CD4-positive, alpha-beta T cell (primary cell): ENCODE data around the gene FNDC1. TPM values are rescaled to one million over a fixed set of nuclear protein-coding genes. Genes with fewer than 3 reads are reported as not detected.

Experiments used
- ATAC-seq: fragments of 200-7000 bp; cut with Tn5 transposase; one replicate; pipeline ENCODE4 v1.10.0; 2022; ENCODE audit warnings: mild to moderate bottlenecking; ENCODE audit not compliant: poor library complexity
- CTCF ChIA-PET: fragments of 350-600 bp; sonication (Branson Sonifier 250); formaldehyde crosslinking; loops from one replicate; lab custom pipeline; 2021; ENCODE audit warnings: antibody characterized with exemption, inconsistent platforms; lab: Charles Lee
- POLR2A ChIA-PET: fragments of 350-600 bp; sonication (Branson Sonifier 250); formaldehyde crosslinking; loops from one replicate; lab custom pipeline; 2021; ENCODE audit warnings: antibody characterized with exemption, inconsistent platforms; lab: Charles Lee
- DNase-seq, 14 experiments: peaks; one replicate each; pipeline ENCODE4 v3.0.0-alpha.2; 2013 to 2020; ENCODE audit warnings: mixed read lengths in 2 of 14
- H3K27ac ChIP-seq, 2 donors: one replicate each; pipeline versions ENCODE4 v1.5.1 to v1.7.0; 2013; ENCODE audit warnings: low read length in 2 of 2, low read depth in 1 of 2, mild to moderate bottlenecking in 1 of 2
- H3K27me3 ChIP-seq, 2 experiments: 1 replicate in 1 of 2; 2 replicates in 1 of 2; pipeline versions ENCODE4 v1.6.1 to v1.7.0; 2013; ENCODE audit warnings: low read length in 2 of 2, control low read depth in 1 of 2, mild to moderate bottlenecking in 1 of 2, moderate library complexity in 1 of 2; ENCODE audit not compliant: insufficient read depth in 2 of 2, control insufficient read depth in 1 of 2
- H3K36me3 ChIP-seq: one replicate; pipeline ENCODE4 v1.6.1; 2013; ENCODE audit warnings: low read length, control low read depth; ENCODE audit not compliant: insufficient read depth
- H3K4me1 ChIP-seq: one replicate; pipeline ENCODE4 v1.6.1; 2013; ENCODE audit warnings: low read length, control low read depth; ENCODE audit not compliant: insufficient read depth
- H3K4me3 ChIP-seq: one replicate; pipeline ENCODE4 v1.5.1; 2013; ENCODE audit warnings: mild to moderate bottlenecking, low read length, moderate library complexity
- H3K9me3 ChIP-seq, 2 experiments: 1 replicate in 1 of 2; 2 replicates in 1 of 2; pipeline versions ENCODE4 v1.6.1 to v1.7.0; 2013; ENCODE audit warnings: low read length in 2 of 2, mild to moderate bottlenecking in 2 of 2, control low read depth in 1 of 2, moderate library complexity in 1 of 2; ENCODE audit not compliant: control insufficient read depth in 1 of 2, insufficient read depth in 1 of 2
- H3K27ac Mint-ChIP-seq: one replicate; pipeline ENCODE4 v1.8.0; 2020; ENCODE audit warnings: mixed read lengths
- H3K27me3 Mint-ChIP-seq: one replicate; pipeline ENCODE4 v1.8.0; 2021; ENCODE audit warnings: mixed read lengths
- H3K36me3 Mint-ChIP-seq: one replicate; pipeline ENCODE4 v1.8.0; 2021; ENCODE audit warnings: low read depth, mixed read lengths
- H3K4me1 Mint-ChIP-seq: one replicate; pipeline ENCODE4 v1.8.0; 2021; ENCODE audit warnings: low read depth, mixed read lengths
- H3K4me3 Mint-ChIP-seq: one replicate; pipeline ENCODE4 v1.8.0; 2020; ENCODE audit warnings: mild to moderate bottlenecking, mixed read lengths
- H3K9me3 Mint-ChIP-seq: one replicate; pipeline ENCODE4 v1.8.0; 2020; ENCODE audit warnings: mixed read lengths
- CTCF ChIP-seq: fragments of 200-600 bp; IDR thresholded peaks from one replicate; pipeline ENCODE4 v1.8.0; 2022; ENCODE audit warnings: antibody characterized with exemption, mild to moderate bottlenecking
- intact Hi-C, 2 experiments: fragments of 100-400 bp; cut with DNase I in 1 of 2; cut with micrococcal nuclease in 1 of 2; formaldehyde crosslinking; loops; one replicate each; pipeline versions ENCODE4 v1.15.1 to v1.9.0; 2023 to 2025; cut with DNase I, micrococcal nuclease
- total RNA-seq, 174 experiments: library from RNA in 2 of 174; stranded (reverse) in 2 of 174; gene quantifications; one replicate each; pipeline ENCODE4 v1.2.3 and lab custom pipeline; 2021 to 2026

Gene FNDC1
- total RNA-seq, 2 experiments from 2014 or later: not detected

DNA sequence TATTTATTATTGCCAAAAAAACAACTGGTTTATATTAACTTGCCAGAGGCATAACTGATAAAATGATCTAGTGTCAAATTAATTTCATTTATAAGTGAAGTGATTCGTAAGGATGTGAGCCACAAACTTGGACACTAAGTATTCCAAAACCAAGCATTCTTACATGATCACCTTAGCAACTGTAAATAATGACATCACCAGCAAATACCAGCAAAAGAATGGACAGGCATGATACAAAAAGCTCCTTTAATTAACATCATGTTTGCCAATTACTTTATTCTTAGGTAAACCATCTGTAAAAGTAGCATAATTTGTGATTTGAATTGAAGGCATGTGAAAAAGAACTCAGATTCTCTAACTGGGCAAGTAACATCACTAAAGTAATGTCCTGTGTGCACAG is 17.2 kb upstream of the FNDC1 start:
- ATAC-seq: no peak
- H3K4me3 ChIP-seq: no peak overlapping the region
- ChIA-PET POLR2A (no interaction called here), CTCF (interaction anchor here (0.8 to 1.5 kb wide), 3 partner anchors 17 to 1829 kb away, joined by 3 to 5 read pairs (median 3); partner anchors contain the start of gene TMEM242)
- no peak for DNase-seq
- Mint-ChIP-seq H3K4me1 (peaks cover 10% of the 10 kb centered on the region), H3K4me3 (no peak overlapping the region), H3K27ac (no peak overlapping the region), H3K36me3 (peaks cover 8% of the 10 kb centered on the region), H3K9me3 (peaks cover 1% of the 10 kb centered on the region), H3K27me3 (peaks cover 21% of the 10 kb centered on the region)
- TF ChIP-seq CTCF: no peak
- no peaks in the 10 kb centered on the region for H3K36me3 ChIP-seq
- H3K9me3 ChIP-seq: peaks cover 10 to 11% of the 10 kb centered on the region in 2 experiments
- H3K4me1 ChIP-seq: no peaks in the 10 kb centered on the region
- H3K27ac ChIP-seq: no peak overlapping the region
- no peaks in the 10 kb centered on the region for H3K27me3 ChIP-seq
- intact Hi-C loops: no loop called here

DNA sequence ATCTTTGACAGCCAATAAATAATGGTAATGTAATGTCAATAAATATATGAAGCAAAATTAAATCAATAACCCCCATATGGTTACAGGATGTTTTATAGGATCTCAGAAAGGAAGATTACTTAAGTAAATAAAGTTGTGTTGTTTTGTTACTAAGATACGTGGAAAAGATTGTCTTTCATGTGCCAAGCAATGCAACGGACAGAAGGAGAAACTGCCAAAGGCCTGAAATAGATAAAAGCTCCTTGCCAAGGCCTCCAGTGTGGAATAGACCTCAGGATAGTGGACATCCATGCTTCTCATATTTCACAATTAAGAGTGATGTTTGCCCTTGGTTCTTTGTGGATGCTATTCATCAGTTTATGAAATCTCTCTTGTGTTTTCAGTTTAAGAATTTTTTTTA is 16.4 kb upstream of the FNDC1 start:
- H3K36me3 Mint-ChIP-seq: peaks cover 10% of the 10 kb centered on the region

DNA sequence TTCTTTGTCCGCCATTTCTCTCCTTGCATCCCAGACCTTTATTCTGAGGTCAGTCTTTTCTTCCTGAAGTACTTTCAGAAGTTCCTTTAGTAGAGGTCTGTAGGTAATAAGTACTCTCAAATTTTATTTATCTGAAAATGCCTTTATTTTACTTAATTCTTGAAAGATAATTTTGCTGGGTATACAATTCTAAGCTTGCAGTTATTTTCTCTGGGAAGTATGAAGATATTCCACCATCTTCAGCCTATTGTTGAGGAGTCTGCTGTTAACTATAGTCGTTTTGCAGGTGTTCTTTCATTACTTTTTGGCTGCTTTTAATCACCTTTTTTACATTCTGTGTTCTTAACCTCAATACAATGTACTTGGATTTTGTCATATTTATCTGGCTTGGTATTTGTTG is 13.5 kb upstream of the FNDC1 start:
- TF ChIP-seq CTCF: no peak
- H3K4me3 ChIP-seq: no peak overlapping the region
- DNase-seq: no peak
- ChIA-PET CTCF (no interaction called here), POLR2A (no interaction called here)
- Mint-ChIP-seq H3K4me3 (no peak overlapping the region), H3K27ac (no peak overlapping the region), H3K4me1 (peaks cover 10% of the 10 kb centered on the region), H3K27me3 (peaks cover 18% of the 10 kb centered on the region), H3K36me3 (peaks cover 10% of the 10 kb centered on the region), H3K9me3 (peaks cover 8% of the 10 kb centered on the region)
- no peak for ATAC-seq
- H3K4me1 ChIP-seq: no peaks in the 10 kb centered on the region
- no peak overlapping the region for H3K27ac ChIP-seq
- intact Hi-C loops: no loop called here
- no peaks in the 10 kb centered on the region for H3K27me3 ChIP-seq
- H3K9me3 ChIP-seq: peaks cover 10 to 11% of the 10 kb centered on the region in 2 experiments
- no peaks in the 10 kb centered on the region for H3K36me3 ChIP-seq

More for the DNA sequence above, 16.4 kb upstream of the FNDC1 start:
- Histone ChIP-seq H3K9me3 (peaks cover 10 to 11% of the 10 kb centered on the region in 2 experiments), H3K4me3 (no peak overlapping the region), H3K27me3 (no peaks in the 10 kb centered on the region), H3K4me1 (no peaks in the 10 kb centered on the region), H3K36me3 (no peaks in the 10 kb centered on the region), H3K27ac (no peak overlapping the region)
- Mint-ChIP-seq H3K9me3 (peaks cover 6% of the 10 kb centered on the region), H3K27me3 (peaks cover 27% of the 10 kb centered on the region), H3K4me1 (peaks cover 10% of the 10 kb centered on the region), H3K4me3 (no peak overlapping the region), H3K27ac (no peak overlapping the region)
- ChIA-PET POLR2A (no interaction called here), CTCF (no interaction called here)
- no peak for ATAC-seq
- no peak for TF ChIP-seq CTCF
- intact Hi-C loops: no loop called here
- no peak for DNase-seq
